PC-3 (cell line): Measurements from ENCODE around the gene APH1B. TPM values are rescaled to one million over a fixed set of nuclear protein-coding genes. Genes with fewer than 3 reads are reported as not detected.

ENCODE experiments used
- ATAC-seq: fragments of 200-7000 bp; cut with Tn5 transposase; 2 replicates; pipeline ENCODE4 v1.9.1; 2020; ENCODE audit warnings: mild to moderate bottlenecking, moderate library complexity
- BruUV-seq: library from RNA; stranded (reverse); fragments of 400-500 nt; replicated peaks from 2 replicates; lab custom pipeline; 2021; lab: Mats Ljungman, UMichigan
- CTCF ChIA-PET: fragments of 300-600 bp; sonication (Branson Sonifier 250); formaldehyde crosslinking; loops from one replicate; lab custom pipeline; 2022; ENCODE audit warnings: antibody characterized with exemption; lab: Charles Lee
- POLR2A ChIA-PET: fragments of 300-600 bp; sonication (Branson Sonifier 250); formaldehyde crosslinking; loops from one replicate; lab custom pipeline; 2022; ENCODE audit warnings: antibody characterized with exemption; ENCODE audit not compliant: unreplicated experiment; lab: Charles Lee
- DNase-seq: peaks from one replicate; pipeline ENCODE4 v3.0.0-alpha.2; 2015
- H2AFZ ChIP-seq: fragments of 300-600 bp; sonication (generic); 2 replicates; pipeline ENCODE4 v1.6.0; 2016; ENCODE audit warnings: antibody characterized with exemption, low read length
- H3F3A ChIP-seq: fragments of 300-600 bp; sonication (generic); one replicate; pipeline ENCODE4 v1.6.0; 2017; ENCODE audit warnings: antibody characterized with exemption, low read length, control low read depth, mild to moderate bottlenecking; ENCODE audit not compliant: unreplicated experiment
- H3K27ac ChIP-seq: fragments of 300-600 bp; sonication (generic); 2 replicates; pipeline ENCODE4 v1.5.1; 2016; ENCODE audit warnings: mild to moderate bottlenecking, low read length
- H3K27me3 ChIP-seq: fragments of 300-600 bp; sonication (generic); 2 replicates; pipeline ENCODE4 v1.6.1; 2016; ENCODE audit warnings: low read length, mixed read lengths
- H3K36me3 ChIP-seq: fragments of 300-600 bp; sonication (generic); 2 replicates; pipeline ENCODE4 v1.6.1; 2016; ENCODE audit warnings: low read depth, mixed run types, low read length, mixed read lengths
- H3K4me1 ChIP-seq: fragments of 300-600 bp; sonication (generic); 2 replicates; pipeline ENCODE4 v1.5.1; 2016; ENCODE audit warnings: low read length; ENCODE audit not compliant: insufficient read depth
- H3K4me2 ChIP-seq: fragments of 300-600 bp; sonication (generic); 2 replicates; pipeline ENCODE4 v1.6.0; 2016; ENCODE audit warnings: low read length
- H3K4me3 ChIP-seq: fragments of 300-600 bp; sonication (generic); 2 replicates; pipeline ENCODE4 v1.5.1; 2016; ENCODE audit warnings: mild to moderate bottlenecking, low read length, mixed read lengths
- H3K79me2 ChIP-seq: fragments of 300-600 bp; sonication (generic); 2 replicates; pipeline ENCODE4 v1.6.1; 2017; ENCODE audit warnings: low read length, mixed read lengths
- H3K9ac ChIP-seq: fragments of 300-600 bp; sonication (generic); 2 replicates; pipeline ENCODE4 v1.6.0; 2016; ENCODE audit warnings: mild to moderate bottlenecking, low read length
- H3K9me2 ChIP-seq: fragments of 300-600 bp; sonication (generic); replicated peaks from 2 replicates; pipeline ENCODE4 v1.6.1; 2016; ENCODE audit warnings: mixed run types, low read length, mixed read lengths
- H3K9me3 ChIP-seq: fragments of 300-600 bp; sonication (generic); 2 replicates; pipeline ENCODE4 v1.6.1; 2016; ENCODE audit warnings: low read length, mixed read lengths
- H4K20me1 ChIP-seq: fragments of 300-600 bp; sonication (generic); 2 replicates; pipeline ENCODE4 v1.6.1; 2016; ENCODE audit warnings: low read length, mixed read lengths
- CTCF ChIP-seq: fragments of 300-600 bp; sonication (generic); conservative IDR thresholded peaks from 2 replicates; pipeline ENCODE4 v1.5.1; 2017; ENCODE audit warnings: antibody characterized with exemption, low read depth, mild to moderate bottlenecking, low read length
- EZH2 ChIP-seq: fragments of 300-600 bp; sonication (generic); IDR thresholded peaks from one replicate; pipeline ENCODE4 v1.6.1; 2017; ENCODE audit warnings: antibody characterized with exemption, mild to moderate bottlenecking, low read length; ENCODE audit not compliant: unreplicated experiment
- EZH2phosphoT487 ChIP-seq: fragments of 300-600 bp; sonication (generic); IDR thresholded peaks from 2 replicates; pipeline ENCODE4 v1.6.1; 2018; ENCODE audit warnings: mild to moderate bottlenecking, antibody characterized with exemption, low read length, borderline replicate concordance
- intact Hi-C: fragments of 100-400 bp; cut with micrococcal nuclease; formaldehyde crosslinking; loops from 2 replicates; pipeline ENCODE4 v1.9.0; 2023
- total RNA-seq: library from RNA; depleted of rRNA; stranded (reverse); fragments of >200 nt; gene quantifications from 2 replicates; pipeline ENCODE4 v1.2.3, GENCODE V29; 2014

APH1B gene
- total RNA-seq, 1 experiment from 2014 or later: 2.8 TPM

- Histone ChIP-seq H4K20me1 (no peaks in the 10 kb centered on the region), H2AFZ (no peak overlapping the region), H3K9ac (no peak overlapping the region), H3K4me1 (no peaks in the 10 kb centered on the region), H3K9me3 (no peaks in the 10 kb centered on the region), H3K27ac (no peak overlapping the region), H3F3A (no peaks in the 10 kb centered on the region), H3K27me3 (no peaks in the 10 kb centered on the region), H3K36me3 (no peaks in the 10 kb centered on the region), H3K4me2 (no peak overlapping the region), H3K9me2 (no peaks in the 10 kb centered on the region), H3K79me2 (no peaks in the 10 kb centered on the region), H3K4me3 (no peak overlapping the region)
- CTCF ChIA-PET: no interaction called here
- ATAC-seq (no peak), DNase-seq (no peak)
- TF ChIP-seq EZH2phosphoT487 (no peak), CTCF (no peak), EZH2 (no peak)
- POLR2A ChIA-PET: no interaction called here
- intact Hi-C loops: no loop called here
- no TSS peak for BruUV-seq
Observed at GRCh38 chr15:63264688-63265293, 12.6 kb upstream of the APH1B start.

- H3K4me1 ChIP-seq: no peaks in the 10 kb centered on the region
- no peaks in the 10 kb centered on the region for H3K9me2 ChIP-seq
- intact Hi-C loops: no loop called here
- H3F3A ChIP-seq: no peaks in the 10 kb centered on the region
- H3K27ac ChIP-seq: no peak overlapping the region
- no peak overlapping the region for H3K4me3 ChIP-seq
- no peak overlapping the region for H3K4me2 ChIP-seq
- no peaks in the 10 kb centered on the region for H3K27me3 ChIP-seq
- no peaks in the 10 kb centered on the region for H4K20me1 ChIP-seq
- no peaks in the 10 kb centered on the region for H3K79me2 ChIP-seq
- no peaks in the 10 kb centered on the region for H3K9me3 ChIP-seq
- ChIA-PET CTCF (no interaction called here), POLR2A (no interaction called here)
- DNase-seq (no peak), ATAC-seq (no peak)
- H3K9ac ChIP-seq: no peak overlapping the region
- no TSS peak for BruUV-seq
- TF ChIP-seq EZH2phosphoT487 (no peak), EZH2 (no peak), CTCF (no peak)
- H2AFZ ChIP-seq: no peak overlapping the region
- H3K36me3 ChIP-seq: no peaks in the 10 kb centered on the region
Observed at GRCh38 chr15:63274427-63274826, 3.0 kb upstream of the APH1B start.
